IPS-18a (cell line): ENCODE results near the gene ACTG2.
"Not testable (repeated sequence)": the region's sequence is repeated elsewhere in the genome, so short reads cannot be mapped to it uniquely, and the experiment has no call there.

ENCODE experiments used
- H3K27ac ChIP-seq: one replicate; pipeline ENCODE4 v1.5.1; 2013; ENCODE audit warnings: low read length
- H3K27me3 ChIP-seq: one replicate; pipeline ENCODE4 v1.6.1; 2013; ENCODE audit warnings: mild to moderate bottlenecking, low read length; ENCODE audit not compliant: control insufficient read depth, insufficient read depth
- H3K36me3 ChIP-seq: one replicate; pipeline ENCODE4 v1.6.1; 2013; ENCODE audit warnings: low read depth, low read length; ENCODE audit not compliant: control insufficient read depth
- H3K4me1 ChIP-seq: one replicate; pipeline ENCODE4 v1.6.1; 2013; ENCODE audit warnings: low read depth, low read length; ENCODE audit not compliant: control insufficient read depth
- H3K4me3 ChIP-seq: one replicate; pipeline ENCODE4 v1.5.1; 2013; ENCODE audit warnings: low read length
- H3K9ac ChIP-seq: one replicate; pipeline ENCODE4 v1.6.1; 2013; ENCODE audit warnings: mild to moderate bottlenecking, low read length, moderate library complexity
- H3K9me3 ChIP-seq: one replicate; pipeline ENCODE4 v1.6.1; 2013; ENCODE audit warnings: low read depth, low read length; ENCODE audit not compliant: control insufficient read depth

ACTG2 gene

DNA sequence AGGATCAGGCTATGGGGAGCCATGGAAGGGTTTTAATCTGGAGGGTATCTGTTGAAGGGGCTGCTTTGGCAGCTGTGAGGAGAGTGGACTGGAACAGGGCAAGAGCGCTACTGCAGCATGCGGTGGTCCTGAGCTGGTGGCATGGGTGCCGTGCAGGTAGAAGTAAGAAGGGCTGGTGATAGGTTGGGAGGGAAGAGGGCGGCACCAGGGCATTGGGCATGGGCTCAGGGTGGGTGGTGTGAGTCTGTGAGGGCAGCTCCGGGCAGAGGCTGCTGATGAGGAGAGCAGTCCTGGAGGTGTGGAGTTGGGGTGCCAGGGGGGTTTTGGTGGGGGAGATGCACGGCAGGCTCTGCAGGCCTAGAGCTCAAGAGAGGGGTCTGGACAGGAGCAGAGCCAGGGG is 2.1 kb downstream of the ACTG2 start:
- H3K27me3 ChIP-seq = no peaks in the 10 kb centered on the region
- no peak overlapping the region for H3K9ac ChIP-seq
- no peaks in the 10 kb centered on the region for H3K36me3 ChIP-seq
- H3K27ac ChIP-seq = no peak overlapping the region
- no peaks in the 10 kb centered on the region for H3K4me1 ChIP-seq
- no peak overlapping the region for H3K4me3 ChIP-seq
- H3K9me3 ChIP-seq = no peaks in the 10 kb centered on the region

DNA sequence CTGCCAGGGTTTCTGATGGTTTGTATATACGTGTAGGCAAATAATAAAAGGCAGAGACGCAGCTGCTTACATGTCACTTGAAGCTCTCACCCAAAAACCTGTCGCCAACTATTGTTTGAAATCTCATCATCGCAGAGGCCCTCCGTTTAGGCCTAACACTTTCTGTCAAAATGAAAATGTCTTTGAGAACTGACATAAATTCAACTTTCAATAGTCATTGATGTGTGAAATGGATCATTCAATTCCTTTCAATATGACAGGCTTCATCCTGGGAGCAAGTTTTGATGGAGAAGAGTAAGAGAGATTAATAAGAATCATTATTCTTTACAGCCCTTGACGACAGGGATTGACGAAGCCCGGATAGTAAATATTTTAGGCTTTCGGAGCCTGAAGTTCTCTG is 2.7 kb downstream of the ACTG2 start:
- Histone ChIP-seq H3K36me3 (no peaks in the 10 kb centered on the region), H3K4me1 (no peaks in the 10 kb centered on the region), H3K27me3 (no peaks in the 10 kb centered on the region), H3K9me3 (no peaks in the 10 kb centered on the region), H3K27ac (no peak overlapping the region), H3K9ac (no peak overlapping the region), H3K4me3 (no peak overlapping the region)

DNA sequence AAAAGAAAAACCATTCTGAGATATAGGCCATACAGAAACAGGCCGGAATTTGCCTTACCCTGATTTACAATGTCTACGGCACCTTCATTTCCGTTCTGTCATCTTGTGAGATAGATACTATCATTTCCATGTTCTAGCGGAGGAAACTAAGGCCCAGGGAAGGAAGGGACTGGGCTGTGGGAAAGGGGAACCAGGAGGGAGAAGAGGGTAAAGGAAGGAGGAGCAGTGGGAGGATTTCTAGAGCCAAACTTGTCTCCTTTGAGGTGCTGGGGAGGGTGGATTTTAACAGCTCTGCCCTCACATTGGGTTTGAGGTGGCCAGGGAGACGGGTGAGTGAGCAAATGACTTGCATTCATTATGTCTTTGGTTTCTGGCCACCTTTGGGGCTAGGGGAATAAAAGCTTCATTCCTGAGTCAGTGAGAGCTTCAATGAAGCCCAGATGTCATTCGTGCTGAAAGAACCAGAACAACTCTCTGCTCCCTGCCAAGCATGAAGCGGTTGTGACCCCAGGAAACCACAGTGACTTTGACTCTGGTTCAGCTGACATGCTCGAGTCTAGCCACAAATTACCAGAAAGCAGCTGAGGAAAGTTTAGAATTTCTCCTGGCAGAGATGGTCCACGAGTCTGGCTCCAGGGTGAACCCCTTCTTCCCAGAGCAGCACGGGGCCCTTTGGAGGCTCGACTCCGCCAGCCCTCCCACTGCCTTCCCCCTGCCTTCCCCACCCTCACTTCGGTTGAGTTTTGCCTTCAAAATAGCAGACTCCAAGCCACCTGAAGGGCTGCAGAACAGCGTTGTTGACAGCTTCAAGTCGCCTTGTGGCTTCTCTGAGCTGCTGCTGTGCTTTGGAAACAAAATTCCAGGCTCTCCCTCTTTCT is 3.8 kb downstream of the ACTG2 start:
- Histone ChIP-seq H3K27me3 (no peaks in the 10 kb centered on the region), H3K4me1 (no peaks in the 10 kb centered on the region), H3K9ac (no peak overlapping the region), H3K36me3 (no peaks in the 10 kb centered on the region), H3K9me3 (no peaks in the 10 kb centered on the region), H3K4me3 (no peak overlapping the region), H3K27ac (no peak overlapping the region)

DNA sequence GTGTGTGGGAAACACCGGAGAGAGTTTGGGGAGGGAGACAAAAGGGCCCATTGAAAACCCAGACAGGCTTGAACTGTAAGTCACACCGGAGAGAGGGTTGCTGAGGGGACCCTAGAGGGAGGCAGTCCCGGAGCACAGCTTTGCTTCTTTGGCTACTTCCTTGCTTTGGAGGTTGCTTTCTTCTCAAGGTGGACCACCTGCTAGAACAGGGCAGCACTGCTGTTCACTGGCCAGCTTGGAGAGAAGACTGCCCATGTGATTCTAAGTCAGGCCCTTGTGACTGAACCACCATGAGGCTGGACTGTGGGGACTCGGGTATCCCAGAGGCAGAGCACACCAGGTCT is 4.4 kb downstream of the ACTG2 start:
- Histone ChIP-seq H3K9ac (no peak overlapping the region), H3K36me3 (no peaks in the 10 kb centered on the region), H3K4me1 (no peaks in the 10 kb centered on the region), H3K9me3 (no peaks in the 10 kb centered on the region), H3K4me3 (no peak overlapping the region), H3K27me3 (peaks cover 2% of the 10 kb centered on the region), H3K27ac (no peak overlapping the region)

DNA sequence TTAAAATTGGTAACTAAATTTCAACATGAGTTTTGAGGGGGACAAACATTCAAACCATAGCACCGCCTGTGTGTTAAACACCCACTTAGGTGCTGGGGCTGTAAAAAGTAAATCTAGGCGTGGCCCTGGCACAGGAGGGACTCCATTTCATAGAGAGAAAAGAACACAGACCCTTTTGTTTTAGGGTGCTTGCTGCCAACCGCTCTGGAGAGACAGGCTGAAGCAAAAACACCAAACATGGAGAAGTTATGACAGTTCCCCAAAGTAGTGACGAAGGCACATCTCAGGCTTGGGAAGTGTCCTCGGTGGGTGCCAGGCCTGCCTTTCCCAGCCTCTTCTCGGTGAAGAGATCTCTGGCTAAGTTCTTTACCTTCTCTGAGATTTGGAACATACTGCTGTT is 5.1 kb downstream of the ACTG2 start:
- H3K9me3 ChIP-seq = no peaks in the 10 kb centered on the region
- H3K27ac ChIP-seq = no peak overlapping the region
- H3K27me3 ChIP-seq = peaks cover 3% of the 10 kb centered on the region
- H3K4me3 ChIP-seq = no peak overlapping the region
- H3K9ac ChIP-seq = no peak overlapping the region
- H3K36me3 ChIP-seq = no peaks in the 10 kb centered on the region
- no peaks in the 10 kb centered on the region for H3K4me1 ChIP-seq

DNA sequence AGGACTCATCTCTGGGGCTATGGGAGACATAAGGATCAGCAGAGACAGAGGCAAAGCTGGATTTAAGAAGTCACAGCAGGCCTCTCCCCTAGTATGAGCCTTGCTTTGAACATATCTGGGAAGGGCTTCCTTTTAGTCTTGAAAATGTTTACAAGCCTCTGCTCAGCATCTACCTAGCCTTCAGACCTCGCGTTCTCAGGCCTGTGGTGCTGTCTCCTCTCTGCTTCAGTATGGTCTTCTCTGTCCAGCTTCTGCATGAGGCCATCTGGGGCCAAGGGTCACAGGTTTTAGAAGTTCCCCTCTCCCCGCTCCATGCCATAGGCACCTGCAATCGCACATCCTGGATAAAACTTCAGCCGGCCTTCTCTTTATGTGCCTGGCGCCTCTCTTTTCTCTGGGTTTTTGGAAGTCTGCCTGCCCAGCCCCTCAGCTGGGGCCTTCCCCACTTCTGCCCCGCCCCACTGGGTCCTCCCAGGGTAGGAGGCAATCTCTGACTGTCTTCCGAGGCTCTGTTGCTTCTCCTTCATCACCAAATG is 7.1 kb downstream of the ACTG2 start:
- Histone ChIP-seq H3K27ac (no peak overlapping the region), H3K9ac (no peak overlapping the region), H3K4me1 (no peaks in the 10 kb centered on the region), H3K9me3 (no peaks in the 10 kb centered on the region), H3K4me3 (no peak overlapping the region), H3K36me3 (no peaks in the 10 kb centered on the region), H3K27me3 (peaks cover 3% of the 10 kb centered on the region)

DNA sequence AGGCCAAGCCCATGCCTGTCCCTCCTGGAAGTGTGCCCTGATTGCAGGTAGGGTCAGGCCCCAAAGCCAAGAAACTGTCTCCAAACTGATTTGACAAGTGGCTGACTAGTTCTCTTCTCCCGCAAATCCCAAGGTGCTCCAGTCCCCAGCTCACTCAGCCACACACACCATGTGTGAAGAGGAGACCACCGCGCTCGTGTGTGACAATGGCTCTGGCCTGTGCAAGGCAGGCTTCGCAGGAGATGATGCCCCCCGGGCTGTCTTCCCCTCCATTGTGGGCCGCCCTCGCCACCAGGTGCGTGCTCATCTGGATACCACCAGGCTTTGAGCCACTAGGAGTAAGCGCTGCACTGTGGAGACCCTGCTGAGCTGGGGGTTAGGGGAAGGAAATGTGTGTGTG is 8.3 kb downstream of the ACTG2 start:
- Histone ChIP-seq H3K4me1 (no peaks in the 10 kb centered on the region), H3K27me3 (peaks cover 3% of the 10 kb centered on the region), H3K9ac (no peak overlapping the region), H3K27ac (no peak overlapping the region), H3K4me3 (no peak overlapping the region), H3K9me3 (no peaks in the 10 kb centered on the region), H3K36me3 (no peaks in the 10 kb centered on the region)

DNA sequence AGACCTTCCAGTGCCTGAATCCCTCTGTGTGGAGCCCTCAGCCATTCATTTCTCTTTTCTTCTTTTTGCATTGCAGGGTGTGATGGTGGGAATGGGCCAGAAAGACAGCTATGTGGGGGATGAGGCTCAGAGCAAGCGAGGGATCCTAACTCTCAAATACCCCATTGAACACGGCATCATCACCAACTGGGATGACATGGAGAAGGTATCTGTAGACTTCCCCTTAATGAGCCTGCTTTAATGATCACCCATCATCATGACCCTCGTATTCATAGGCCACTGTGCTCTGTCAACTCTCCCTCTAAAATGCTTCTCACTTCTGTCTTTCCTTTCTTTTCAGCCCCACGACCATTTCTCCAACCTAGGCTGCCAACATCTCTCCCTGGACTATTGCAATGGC is 9.5 kb downstream of the ACTG2 start:
- H3K27ac ChIP-seq = no peak overlapping the region
- H3K9ac ChIP-seq = no peak overlapping the region
- H3K4me3 ChIP-seq = no peak overlapping the region
- peaks cover 3% of the 10 kb centered on the region for H3K27me3 ChIP-seq
- no peaks in the 10 kb centered on the region for H3K4me1 ChIP-seq
- H3K9me3 ChIP-seq = no peaks in the 10 kb centered on the region
- H3K36me3 ChIP-seq = no peaks in the 10 kb centered on the region

DNA sequence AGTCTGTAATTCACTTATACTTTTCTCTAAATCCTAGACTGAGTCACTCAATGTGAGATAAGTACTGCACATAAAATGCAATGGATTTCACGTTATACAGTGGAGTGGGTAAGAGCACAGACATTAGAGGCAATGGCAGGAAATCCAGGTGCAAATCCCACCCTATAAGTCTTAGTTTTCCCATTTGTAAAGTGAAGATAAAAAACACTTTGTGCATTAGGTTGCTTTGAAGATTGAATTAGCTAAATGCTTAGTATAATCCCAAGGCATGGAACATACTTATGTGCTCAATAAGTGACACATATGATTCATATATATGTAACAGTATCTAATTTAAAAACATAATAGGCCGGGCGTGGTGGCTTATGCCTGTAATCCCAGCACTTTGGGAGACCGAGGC is 10.5 kb downstream of the ACTG2 start:
- no peak overlapping the region for H3K4me3 ChIP-seq
- no peaks in the 10 kb centered on the region for H3K4me1 ChIP-seq
- H3K9ac ChIP-seq = no peak overlapping the region
- no peak overlapping the region for H3K27ac ChIP-seq
- no peaks in the 10 kb centered on the region for H3K9me3 ChIP-seq
- H3K27me3 ChIP-seq = peaks cover 3% of the 10 kb centered on the region
- no peaks in the 10 kb centered on the region for H3K36me3 ChIP-seq

DNA sequence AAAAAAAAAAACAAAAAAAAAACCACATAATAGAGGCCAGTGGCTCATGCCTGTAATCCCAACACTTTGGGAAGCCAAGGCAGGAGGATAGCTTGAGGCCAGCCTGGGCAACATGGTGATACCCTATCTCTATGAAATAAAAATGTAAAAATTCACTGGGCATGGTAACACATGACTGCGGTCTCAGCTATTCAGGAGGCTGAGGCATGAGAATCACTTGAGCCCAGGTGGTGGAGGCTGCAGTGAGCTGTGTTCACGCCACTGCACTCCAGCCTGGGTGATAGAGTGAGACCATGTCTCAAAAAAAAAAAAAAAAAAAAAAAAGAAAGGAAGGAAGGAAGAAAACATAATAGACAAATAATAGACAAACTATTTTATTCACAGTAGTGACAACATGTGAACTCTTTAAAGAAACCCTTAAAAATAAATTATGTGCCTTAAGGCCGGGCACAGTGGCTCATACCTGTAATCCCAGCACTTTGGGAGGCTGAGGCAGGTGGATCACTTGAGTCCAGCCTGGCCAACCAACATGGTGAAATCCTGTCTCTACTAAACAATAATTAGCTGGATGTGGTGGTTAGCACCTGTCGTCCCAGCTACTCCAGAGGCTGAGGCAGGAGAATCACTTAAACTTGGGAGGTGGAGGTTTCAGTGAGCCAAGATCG is 11.3 kb downstream of the ACTG2 start:
- H3K9me3 ChIP-seq = not testable (repeated sequence)

DNA sequence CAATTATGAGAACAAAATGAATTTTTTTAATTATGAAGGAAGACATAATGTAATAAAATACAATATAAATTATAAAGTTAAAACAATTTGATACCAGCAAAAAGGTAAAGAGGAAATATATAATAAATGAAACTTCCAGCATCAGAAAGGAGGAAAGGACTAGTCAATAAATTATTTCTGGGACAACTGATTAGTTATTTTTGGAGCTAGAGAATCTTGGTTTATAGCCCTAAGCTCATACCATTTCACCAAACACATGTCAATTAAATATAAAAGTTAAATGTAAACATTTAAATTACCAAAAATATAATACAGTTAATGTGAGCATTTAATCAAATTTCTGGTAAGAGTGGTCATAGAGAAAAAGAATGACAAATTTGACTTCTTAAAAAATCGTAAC is 12.1 kb downstream of the ACTG2 start:
- Histone ChIP-seq H3K36me3 (no peaks in the 10 kb centered on the region), H3K27ac (no peak overlapping the region), H3K27me3 (peaks cover 3% of the 10 kb centered on the region), H3K9ac (no peak overlapping the region), H3K9me3 (no peaks in the 10 kb centered on the region), H3K4me1 (no peaks in the 10 kb centered on the region), H3K4me3 (no peak overlapping the region)

More for the DNA sequence above, 11.3 kb downstream of the ACTG2 start:
- H3K4me1 ChIP-seq, H3K27me3 ChIP-seq, H3K9ac ChIP-seq, H3K36me3 ChIP-seq, H3K27ac ChIP-seq, H3K4me3 ChIP-seq: not testable (repeated sequence)
